ENCODE measurements around the gene CRB2.
A peak's percentile ranks its signal among the peaks of the same experiment; 100 is the strongest.

Gene CRB2

DNA sequence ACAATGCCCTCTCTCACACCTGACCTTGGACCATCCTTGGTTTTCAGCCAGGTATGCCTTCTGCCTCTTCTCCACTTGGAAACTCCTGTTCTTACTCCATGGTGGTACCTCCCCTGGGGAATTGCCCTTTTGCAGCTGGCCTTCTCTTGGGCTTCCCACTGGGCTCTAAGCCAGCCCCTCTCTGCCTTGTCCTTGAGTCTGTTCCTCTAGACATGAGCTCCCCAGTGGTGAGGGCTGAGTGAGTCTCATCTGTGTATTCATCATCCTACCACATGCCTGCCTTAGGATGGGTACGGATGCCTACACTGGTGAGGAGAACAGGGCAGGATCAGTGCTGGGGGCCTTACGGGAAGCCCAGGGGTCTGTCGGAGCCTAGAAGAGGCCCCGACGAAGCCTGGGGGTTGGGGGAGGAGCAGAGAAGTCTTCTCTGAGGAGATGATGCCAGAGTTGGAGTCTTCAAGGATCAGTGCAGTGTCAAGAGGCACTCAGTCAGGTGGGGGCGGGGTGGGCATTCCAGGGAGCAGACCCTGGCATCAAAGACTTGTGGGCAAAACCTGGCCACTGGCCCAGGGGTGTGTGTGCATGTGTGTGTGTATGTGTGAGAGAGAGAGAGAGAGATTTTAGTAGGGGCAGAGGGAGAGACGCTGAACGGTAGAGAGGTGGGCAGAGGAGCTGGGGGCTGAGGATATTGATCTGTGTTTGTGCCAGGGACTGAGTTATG lies 5.2 kb upstream of the CRB2 start:
- TF ChIP-seq, protein P1, sequence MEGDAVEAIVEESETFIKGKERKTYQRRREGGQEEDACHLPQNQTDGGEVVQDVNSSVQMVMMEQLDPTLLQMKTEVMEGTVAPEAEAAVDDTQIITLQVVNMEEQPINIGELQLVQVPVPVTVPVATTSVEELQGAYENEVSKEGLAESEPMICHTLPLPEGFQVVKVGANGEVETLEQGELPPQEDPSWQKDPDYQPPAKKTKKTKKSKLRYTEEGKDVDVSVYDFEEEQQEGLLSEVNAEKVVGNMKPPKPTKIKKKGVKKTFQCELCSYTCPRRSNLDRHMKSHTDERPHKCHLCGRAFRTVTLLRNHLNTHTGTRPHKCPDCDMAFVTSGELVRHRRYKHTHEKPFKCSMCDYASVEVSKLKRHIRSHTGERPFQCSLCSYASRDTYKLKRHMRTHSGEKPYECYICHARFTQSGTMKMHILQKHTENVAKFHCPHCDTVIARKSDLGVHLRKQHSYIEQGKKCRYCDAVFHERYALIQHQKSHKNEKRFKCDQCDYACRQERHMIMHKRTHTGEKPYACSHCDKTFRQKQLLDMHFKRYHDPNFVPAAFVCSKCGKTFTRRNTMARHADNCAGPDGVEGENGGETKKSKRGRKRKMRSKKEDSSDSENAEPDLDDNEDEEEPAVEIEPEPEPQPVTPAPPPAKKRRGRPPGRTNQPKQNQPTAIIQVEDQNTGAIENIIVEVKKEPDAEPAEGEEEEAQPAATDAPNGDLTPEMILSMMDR (IDR thresholded peaks at IDR 0.05): no peak
- Histone ChIP-seq H3K4me1 (ENCODE audit: control insufficient read depth in 1 of 2, insufficient read depth in 1 of 2, low read depth in 1 of 2, low read length in 1 of 2) (no peaks in the 10 kb centered on the region), H3K27me3 (peaks cover 10% of the 10 kb centered on the region), H3K9me3 (no peaks in the 10 kb centered on the region), H3K36me3 (no peaks in the 10 kb centered on the region), H3K4me3 (ENCODE audit: low read depth in 1 of 2, low read length in 1 of 2) (no peak overlapping the region), H3K27ac (no peak overlapping the region)

DNA sequence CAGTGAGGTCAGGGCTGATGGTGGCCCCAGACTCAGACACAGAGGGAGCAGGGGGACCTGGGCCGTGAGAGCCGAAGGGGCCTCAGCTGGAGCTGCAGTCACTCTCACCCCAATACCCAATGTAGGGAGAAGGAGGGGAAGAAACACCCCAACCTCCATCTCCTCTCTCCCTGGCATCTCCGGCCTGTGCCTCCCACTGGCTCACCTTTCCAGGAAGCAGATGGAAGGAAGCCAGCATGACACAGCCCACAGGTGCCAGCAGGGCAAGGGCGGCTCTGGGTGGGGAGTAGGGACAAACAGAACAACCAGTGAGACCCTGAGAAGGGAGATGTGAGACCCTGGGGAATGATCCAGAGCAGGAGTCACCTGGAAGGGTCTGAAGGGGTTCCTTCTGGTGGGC lies 3.0 kb upstream of the CRB2 start:
- TF ChIP-seq, protein P1 (IDR thresholded peaks at IDR 0.05): no peak
- Histone ChIP-seq H3K36me3 (no peaks in the 10 kb centered on the region), H3K4me3 (ENCODE audit: low read depth in 1 of 2, low read length in 1 of 2) (no peak overlapping the region), H3K27me3 (peaks cover 10% of the 10 kb centered on the region), H3K4me1 (ENCODE audit: control insufficient read depth in 1 of 2, insufficient read depth in 1 of 2, low read depth in 1 of 2, low read length in 1 of 2) (no peaks in the 10 kb centered on the region), H3K9me3 (no peaks in the 10 kb centered on the region), H3K27ac (no peak overlapping the region)

DNA sequence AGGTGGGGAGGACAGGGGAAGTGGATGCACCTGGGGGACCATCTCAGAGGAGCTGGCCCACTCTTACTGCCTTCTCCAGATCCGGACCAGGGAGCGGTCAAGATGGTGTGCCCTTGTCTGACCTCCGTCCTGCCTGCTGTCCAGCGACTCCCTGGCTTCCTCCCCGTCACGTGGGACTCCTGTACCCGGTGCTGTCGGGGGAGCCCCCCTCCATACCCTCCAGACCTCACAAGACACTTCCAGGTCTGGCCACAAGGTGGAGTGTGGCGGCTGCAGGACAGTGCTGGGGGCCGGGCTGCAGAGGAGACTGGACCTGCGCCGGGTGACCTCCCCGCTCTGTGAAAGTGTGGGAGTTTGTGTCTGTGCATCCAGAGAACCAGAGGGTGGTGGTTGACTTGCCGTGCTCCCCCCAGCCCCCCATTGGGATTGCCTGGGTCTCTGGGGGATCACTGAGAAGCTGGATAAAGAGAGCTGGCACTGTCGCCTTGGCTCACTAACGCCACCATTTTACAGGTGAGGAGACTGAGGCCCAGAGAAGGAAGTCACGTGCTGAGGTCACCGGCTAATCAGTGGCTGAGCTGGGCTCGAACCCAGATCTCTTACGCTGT lies 1.9 kb upstream of the CRB2 start:
- Histone ChIP-seq H3K27me3 (peaks cover 10% of the 10 kb centered on the region), H3K4me3 (ENCODE audit: low read depth in 1 of 2, low read length in 1 of 2) (no peak overlapping the region), H3K9me3 (no peaks in the 10 kb centered on the region), H3K27ac (no peak overlapping the region), H3K36me3 (no peaks in the 10 kb centered on the region), H3K4me1 (ENCODE audit: control insufficient read depth in 1 of 2, insufficient read depth in 1 of 2, low read depth in 1 of 2, low read length in 1 of 2) (no peaks in the 10 kb centered on the region)
- TF ChIP-seq, protein P1 (IDR thresholded peaks at IDR 0.05): peak; percentile 20

DNA sequence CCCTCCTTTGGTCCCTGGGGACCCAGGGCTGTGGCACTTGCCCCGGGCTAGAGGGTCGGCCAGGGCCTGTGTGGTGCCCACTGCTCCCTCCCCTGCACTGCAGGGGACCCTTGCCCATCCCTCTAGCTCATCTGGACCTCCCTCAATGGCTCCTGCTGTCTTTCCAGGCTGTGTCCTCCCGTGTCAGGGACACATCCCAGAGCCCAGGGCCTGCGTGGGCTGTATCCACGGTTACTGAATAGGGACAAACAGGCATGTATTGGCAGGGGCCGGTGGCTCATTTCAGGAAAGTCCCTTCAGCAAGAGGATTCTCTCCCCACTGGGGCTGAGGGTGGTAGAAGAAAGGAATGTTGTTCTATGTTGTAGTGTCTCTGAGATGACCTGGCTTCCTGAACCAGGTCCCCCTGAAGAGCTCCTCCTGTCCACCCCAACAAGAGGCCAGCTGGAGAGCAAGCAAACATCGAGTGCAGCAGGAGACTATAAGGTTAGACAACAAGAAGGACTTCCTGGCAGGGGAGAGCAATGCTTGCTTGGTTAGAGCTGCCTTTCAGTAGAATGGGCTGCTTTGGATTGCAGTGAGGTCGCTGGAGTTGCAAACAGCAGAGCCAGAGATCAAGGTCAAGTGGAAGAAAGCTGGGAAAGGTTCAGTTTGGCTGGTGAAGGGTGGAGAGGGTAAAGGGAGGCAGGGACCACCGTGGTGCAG lies 1.0 kb upstream of the CRB2 start:
- no peak overlapping the region for H3K27ac ChIP-seq
- H3K9me3 ChIP-seq: no peaks in the 10 kb centered on the region
- no peaks in the 10 kb centered on the region for H3K4me1 ChIP-seq (ENCODE audit: control insufficient read depth in 1 of 2, insufficient read depth in 1 of 2, low read depth in 1 of 2, low read length in 1 of 2)
- peaks cover 11% of the 10 kb centered on the region for H3K27me3 ChIP-seq
- TF ChIP-seq, protein P1 (IDR thresholded peaks at IDR 0.05): no peak
- H3K4me3 ChIP-seq (ENCODE audit: low read depth in 1 of 2, low read length in 1 of 2): no peak overlapping the region
- no peaks in the 10 kb centered on the region for H3K36me3 ChIP-seq

DNA sequence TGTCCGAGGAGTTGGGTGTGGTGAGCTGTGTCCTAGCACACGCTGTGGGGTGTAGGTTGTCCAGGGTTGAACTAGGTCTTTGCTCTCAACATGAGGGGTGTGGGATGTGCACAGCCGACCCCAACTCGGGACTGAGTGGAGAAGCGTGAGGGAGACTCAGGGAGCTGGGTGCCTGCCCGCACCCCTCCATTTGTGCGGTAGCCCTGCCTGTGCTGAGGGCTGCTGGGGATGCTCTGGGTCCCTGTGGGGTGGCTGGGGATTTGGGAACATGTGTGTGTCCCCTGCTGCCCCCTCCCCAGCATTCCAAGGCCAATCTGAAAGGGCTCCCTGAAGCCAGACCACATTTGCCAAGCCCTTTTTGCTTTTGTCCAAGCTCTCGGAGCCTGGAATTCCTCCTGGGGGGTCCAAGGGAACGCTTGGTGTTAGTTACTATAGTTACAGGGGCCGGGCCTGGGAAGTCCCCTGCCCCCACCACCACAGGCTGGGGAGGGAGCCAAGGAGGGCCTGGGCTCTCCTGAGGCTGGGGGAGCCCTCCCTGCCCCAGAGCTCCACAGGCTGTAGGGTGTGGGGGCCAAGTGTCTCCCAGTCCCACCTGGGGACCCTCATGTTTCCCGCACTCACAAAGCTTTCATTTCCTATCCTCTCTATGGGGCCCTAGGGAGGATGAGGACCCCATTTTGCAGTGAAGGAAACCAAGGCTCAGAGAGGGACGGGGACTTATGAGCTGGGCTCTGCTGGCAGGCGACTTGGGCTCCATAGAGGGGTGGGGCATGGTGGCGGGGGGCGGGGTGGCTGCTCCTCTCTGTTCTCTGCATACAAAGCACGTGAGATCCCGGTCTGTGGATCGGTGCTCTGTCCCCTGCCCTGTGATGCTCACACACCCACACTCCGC lies 1.1 kb downstream of the CRB2 start:
- no peak overlapping the region for H3K4me3 ChIP-seq (ENCODE audit: low read depth in 1 of 2, low read length in 1 of 2)
- no peaks in the 10 kb centered on the region for H3K9me3 ChIP-seq
- no peaks in the 10 kb centered on the region for H3K4me1 ChIP-seq (ENCODE audit: control insufficient read depth in 1 of 2, insufficient read depth in 1 of 2, low read depth in 1 of 2, low read length in 1 of 2)
- no peak overlapping the region for H3K27ac ChIP-seq
- H3K27me3 ChIP-seq: peaks cover 17% of the 10 kb centered on the region
- TF ChIP-seq, protein P1 (IDR thresholded peaks at IDR 0.05): no peak
- no peaks in the 10 kb centered on the region for H3K36me3 ChIP-seq

Data from neutrophil (primary cell).